H9 (cell line): ENCODE results near the gene IL6R. TPM values are rescaled to one million over a fixed set of nuclear protein-coding genes. Genes with fewer than 3 reads are reported as not detected.

Source experiments
- DNase-seq: peaks from one replicate; pipeline ENCODE4 v3.0.0-alpha.2; 2017
- H2AFZ ChIP-seq: one replicate; pipeline ENCODE4 v1.6.1; 2013; ENCODE audit warnings: mild to moderate bottlenecking, low read length, control low read depth, moderate library complexity
- H2AK5ac ChIP-seq: 2 replicates; pipeline ENCODE4 v1.6.1; 2013; ENCODE audit warnings: low read length, control low read depth, mixed read lengths; ENCODE audit not compliant: insufficient read length
- H2BK120ac ChIP-seq: one replicate; pipeline ENCODE4 v1.6.1; 2013; ENCODE audit warnings: low read depth, mild to moderate bottlenecking, low read length, control low read depth, inconsistent platforms; ENCODE audit not compliant: poor library complexity, severe bottlenecking
- H2BK12ac ChIP-seq: 2 replicates; pipeline ENCODE4 v1.6.1; 2013; ENCODE audit warnings: low read length, control low read depth, mixed read lengths, low read depth; ENCODE audit not compliant: insufficient read length
- H2BK15ac ChIP-seq: 2 replicates; pipeline ENCODE4 v1.6.1; 2013; ENCODE audit warnings: low read depth, low read length, control low read depth
- H2BK20ac ChIP-seq: one replicate; pipeline ENCODE4 v1.6.1; 2013; ENCODE audit warnings: low read depth, mild to moderate bottlenecking, low read length, control low read depth, inconsistent platforms; ENCODE audit not compliant: poor library complexity, severe bottlenecking
- H2BK5ac ChIP-seq: 2 replicates; pipeline ENCODE4 v1.6.1; 2013; ENCODE audit warnings: low read length, control low read depth, mixed read lengths; ENCODE audit not compliant: insufficient read length
- H3K14ac ChIP-seq: 2 replicates; pipeline ENCODE4 v1.6.1; 2013; ENCODE audit warnings: low read length, control low read depth; ENCODE audit not compliant: insufficient read depth
- H3K18ac ChIP-seq: 2 replicates; pipeline ENCODE4 v1.6.1; 2013; ENCODE audit warnings: low read depth, mild to moderate bottlenecking, mixed read lengths, low read length, control low read depth; ENCODE audit not compliant: insufficient read length
- H3K23ac ChIP-seq: 2 replicates; pipeline ENCODE4 v1.6.1; 2013; ENCODE audit warnings: low read length, control low read depth, mixed read lengths, low read depth; ENCODE audit not compliant: insufficient read length
- H3K23me2 ChIP-seq: 2 replicates; pipeline ENCODE4 v1.6.1; 2013; ENCODE audit warnings: low read depth, mild to moderate bottlenecking, mixed read lengths, low read length, control low read depth; ENCODE audit not compliant: insufficient read length, poor library complexity, severe bottlenecking
- H3K27ac ChIP-seq: 2 replicates; pipeline ENCODE4 v1.5.1; 2013; ENCODE audit warnings: low read length, control low read depth, mixed read lengths, low read depth; ENCODE audit not compliant: insufficient read length
- H3K27me3 ChIP-seq: 2 replicates; pipeline ENCODE4 v1.6.1; 2013; ENCODE audit warnings: low read length, control low read depth, inconsistent platforms; ENCODE audit not compliant: insufficient read depth
- H3K4ac ChIP-seq: 2 replicates; pipeline ENCODE4 v1.6.1; 2013; ENCODE audit warnings: low read depth, mild to moderate bottlenecking, control low read depth, inconsistent platforms, low read length, moderate library complexity
- H3K4me1 ChIP-seq: 2 replicates; pipeline ENCODE4 v1.6.1; 2013; ENCODE audit warnings: low read length, control low read depth, inconsistent platforms; ENCODE audit not compliant: insufficient read depth
- H3K4me2 ChIP-seq: 2 replicates; pipeline ENCODE4 v1.6.1; 2013; ENCODE audit warnings: low read length, control low read depth, mixed read lengths; ENCODE audit not compliant: insufficient read length, insufficient read depth
- H3K56ac ChIP-seq: 2 replicates; pipeline ENCODE4 v1.6.1; 2013; ENCODE audit warnings: low read depth, mild to moderate bottlenecking, mixed read lengths, low read length, control low read depth; ENCODE audit not compliant: insufficient read length
- H3K79me1 ChIP-seq: 2 replicates; pipeline ENCODE4 v1.6.1; 2013; ENCODE audit warnings: low read depth, mild to moderate bottlenecking, moderate library complexity, low read length, control low read depth, inconsistent platforms; ENCODE audit not compliant: insufficient read depth, poor library complexity, severe bottlenecking
- H3K79me2 ChIP-seq: 2 replicates; pipeline ENCODE4 v1.6.1; 2013; ENCODE audit warnings: low read length, control low read depth, inconsistent platforms; ENCODE audit not compliant: insufficient read depth
- H3K9ac ChIP-seq: 2 replicates; pipeline ENCODE4 v1.6.1; 2013; ENCODE audit warnings: low read length, control low read depth, mixed read lengths; ENCODE audit not compliant: insufficient read length; ENCODE audit errors: extremely low read depth
- H3K9me3 ChIP-seq: one replicate; pipeline ENCODE4 v1.6.1; 2013; ENCODE audit warnings: low read depth, low read length, inconsistent platforms; ENCODE audit not compliant: control insufficient read depth
- H3T11ph ChIP-seq: one replicate; pipeline ENCODE4 v1.6.1; 2013; ENCODE audit warnings: mild to moderate bottlenecking, low read length, control low read depth, inconsistent platforms
- H4K20me1 ChIP-seq: one replicate; pipeline ENCODE4 v1.6.1; 2013; ENCODE audit not compliant: control insufficient read depth, insufficient read length, insufficient read depth
- H4K5ac ChIP-seq: 2 replicates; pipeline ENCODE4 v1.6.1; 2013; ENCODE audit warnings: low read depth, mild to moderate bottlenecking, mixed read lengths, low read length, control low read depth; ENCODE audit not compliant: insufficient read length
- H4K8ac ChIP-seq: replicated peaks from 2 replicates; pipeline ENCODE4 v1.6.1; 2013; ENCODE audit warnings: low read length, control low read depth, mixed read lengths, low read depth; ENCODE audit not compliant: insufficient read length
- H4K91ac ChIP-seq: 2 replicates; pipeline ENCODE4 v1.6.1; 2013; ENCODE audit warnings: low read depth, mild to moderate bottlenecking, moderate library complexity, mixed read lengths, low read length, control low read depth; ENCODE audit not compliant: insufficient read length
- H3K27ac Mint-ChIP-seq, 3 experiments: 2 replicates in 2 of 3; 3 replicates in 1 of 3; pipeline ENCODE4 v1.8.0; 2020 to 2021; ENCODE audit warnings: mixed read lengths in 3 of 3, mild to moderate bottlenecking in 1 of 3, moderate library complexity in 1 of 3
- H3K27me3 Mint-ChIP-seq: 2 replicates; pipeline ENCODE4 v1.8.0; 2021; ENCODE audit warnings: low read depth, mild to moderate bottlenecking, moderate library complexity, mixed read lengths
- H3K36me3 Mint-ChIP-seq, 3 experiments: 2 replicates in 2 of 3; 3 replicates in 1 of 3; pipeline ENCODE4 v1.8.0; 2020 to 2021; ENCODE audit warnings: low read depth in 3 of 3, mixed read lengths in 3 of 3; ENCODE audit not compliant: insufficient read depth in 1 of 3
- H3K4me1 Mint-ChIP-seq, 2 experiments: 2 replicates each; pipeline ENCODE4 v1.8.0; 2020; ENCODE audit warnings: mixed read lengths in 2 of 2
- H3K4me3 Mint-ChIP-seq, 2 experiments: 2 replicates in 1 of 2; 3 replicates in 1 of 2; pipeline ENCODE4 v1.8.0; 2020 to 2021; ENCODE audit warnings: mild to moderate bottlenecking in 2 of 2, mixed read lengths in 2 of 2, moderate library complexity in 1 of 2
- H3K9me3 Mint-ChIP-seq, 2 experiments: 2 replicates in 1 of 2; 3 replicates in 1 of 2; pipeline ENCODE4 v1.8.0; 2020; ENCODE audit warnings: mild to moderate bottlenecking in 2 of 2, mixed read lengths in 2 of 2, moderate library complexity in 1 of 2
- WGBS: extraction: QIAGEN DNeasy Blood & Tissue Kit; methylation state at CpG from one replicate; pipeline ENCODE4 v1.1.7; 2013; ENCODE audit warnings: missing lambda C conversion rate, low lambda C conversion rate, mixed read lengths; ENCODE audit not compliant: insufficient read length; ENCODE audit errors: extremely low coverage; 5-methylcytosine and 5-hydroxymethylcytosine counted together
- total RNA-seq: library from RNA; stranded (reverse); gene quantifications from 2 replicates; pipeline ENCODE4 v1.2.1, GENCODE V29; 2021
- TF ChIP-seq, protein P1 (sequence below): fragments of 200-600 bp; sonication (generic); conservative IDR thresholded peaks from 3 replicates; pipeline ENCODE4 v1.8.0; 2021; ENCODE audit warnings: antibody characterized with exemption, mild to moderate bottlenecking

Gene IL6R
- total RNA-seq, 1 experiment from 2014 or later: 1.7 TPM

DNA sequence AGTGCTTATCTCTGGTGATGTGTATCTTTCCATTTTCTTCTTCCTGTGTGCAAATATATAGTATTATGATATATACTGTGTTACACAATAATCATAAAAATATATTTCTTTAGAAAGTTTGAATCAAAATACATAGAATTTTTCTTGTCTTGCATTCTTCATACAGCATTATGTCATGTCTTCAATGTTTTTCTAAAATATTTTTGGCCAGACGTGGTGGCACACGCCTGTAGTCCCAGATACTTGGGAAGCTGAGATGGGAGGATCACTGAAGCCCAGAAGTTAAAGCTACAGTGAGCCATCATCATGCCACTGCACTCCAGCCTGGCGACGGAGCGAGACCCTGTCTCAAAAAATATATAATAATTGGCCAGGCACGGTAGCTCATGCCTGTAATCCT, 41.6 kb downstream of the IL6R start:
- H3K4ac ChIP-seq: no peak overlapping the region
- H3K4me1 ChIP-seq: peaks cover 3% of the 10 kb centered on the region; the same call in 1 of the 2 replicates
- H2BK15ac ChIP-seq: no peak overlapping the region
- no peaks in the 10 kb centered on the region for H3K9me3 Mint-ChIP-seq
- H3K36me3 Mint-ChIP-seq: no peaks in the 10 kb centered on the region
- H2BK20ac ChIP-seq: no peak overlapping the region
- peak overlapping the region in 1 of 3 experiments; percentile 79; a peak in 1 of 7 replicates for H3K27ac Mint-ChIP-seq
- H3K14ac ChIP-seq: no peak overlapping the region
- H3K4me2 ChIP-seq: no peak overlapping the region
- no peak overlapping the region for H2BK12ac ChIP-seq
- DNase-seq: no peak
- no peaks in the 10 kb centered on the region for H3K23me2 ChIP-seq
- H4K20me1 ChIP-seq: no peaks in the 10 kb centered on the region
- H2BK120ac ChIP-seq: no peak overlapping the region
- H3K56ac ChIP-seq: no peak overlapping the region
- no peak overlapping the region for H2AFZ ChIP-seq
- no peaks in the 10 kb centered on the region; the same call in 1 of the 2 replicates for H3K27me3 Mint-ChIP-seq
- no peak overlapping the region for H3K23ac ChIP-seq
- H3K27me3 ChIP-seq: no peaks in the 10 kb centered on the region
- no peaks in the 10 kb centered on the region for H3K9me3 ChIP-seq
- H3K9ac ChIP-seq: no peak overlapping the region
- no peaks in the 10 kb centered on the region for H3K79me2 ChIP-seq
- no CpG with 5 or more reads among the region's 6 CpGs for WGBS
- no peak overlapping the region for H3T11ph ChIP-seq
- H4K91ac ChIP-seq: no peak overlapping the region
- H3K27ac ChIP-seq: no peak overlapping the region
- H3K18ac ChIP-seq: no peak overlapping the region
- TF ChIP-seq, protein P1, sequence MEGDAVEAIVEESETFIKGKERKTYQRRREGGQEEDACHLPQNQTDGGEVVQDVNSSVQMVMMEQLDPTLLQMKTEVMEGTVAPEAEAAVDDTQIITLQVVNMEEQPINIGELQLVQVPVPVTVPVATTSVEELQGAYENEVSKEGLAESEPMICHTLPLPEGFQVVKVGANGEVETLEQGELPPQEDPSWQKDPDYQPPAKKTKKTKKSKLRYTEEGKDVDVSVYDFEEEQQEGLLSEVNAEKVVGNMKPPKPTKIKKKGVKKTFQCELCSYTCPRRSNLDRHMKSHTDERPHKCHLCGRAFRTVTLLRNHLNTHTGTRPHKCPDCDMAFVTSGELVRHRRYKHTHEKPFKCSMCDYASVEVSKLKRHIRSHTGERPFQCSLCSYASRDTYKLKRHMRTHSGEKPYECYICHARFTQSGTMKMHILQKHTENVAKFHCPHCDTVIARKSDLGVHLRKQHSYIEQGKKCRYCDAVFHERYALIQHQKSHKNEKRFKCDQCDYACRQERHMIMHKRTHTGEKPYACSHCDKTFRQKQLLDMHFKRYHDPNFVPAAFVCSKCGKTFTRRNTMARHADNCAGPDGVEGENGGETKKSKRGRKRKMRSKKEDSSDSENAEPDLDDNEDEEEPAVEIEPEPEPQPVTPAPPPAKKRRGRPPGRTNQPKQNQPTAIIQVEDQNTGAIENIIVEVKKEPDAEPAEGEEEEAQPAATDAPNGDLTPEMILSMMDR: no peak
- no peak overlapping the region for H4K5ac ChIP-seq
- no peak overlapping the region for H2BK5ac ChIP-seq
- H3K4me1 Mint-ChIP-seq: peaks cover 5 to 9% of the 10 kb centered on the region in 2 experiments
- H3K4me3 Mint-ChIP-seq: no peak overlapping the region
- no peak overlapping the region for H4K8ac ChIP-seq
- no peak overlapping the region for H2AK5ac ChIP-seq
- H3K79me1 ChIP-seq: no peaks in the 10 kb centered on the region
